SU-DHL-6 (cell line): Measurements from ENCODE around the gene B4GALNT4.

Experiments
- H2AFZ ChIP-seq: fragments of 200-600 bp; sonication (generic); 2 replicates; pipeline ENCODE4 v1.6.1; 2014; ENCODE audit warnings: low read depth, mild to moderate bottlenecking, moderate library complexity, mixed read lengths, antibody characterized with exemption, low read length; ENCODE audit not compliant: severe bottlenecking
- H3F3A ChIP-seq: fragments of 200-600 bp; shearing (Covaris generic); 2 replicates; pipeline ENCODE4 v1.6.0; 2016; ENCODE audit warnings: antibody characterized with exemption, mild to moderate bottlenecking; ENCODE audit not compliant: insufficient read depth
- H3K27ac ChIP-seq: fragments of 200-600 bp; sonication (generic); 2 replicates; pipeline ENCODE4 v1.5.1; 2016; ENCODE audit warnings: low read depth, mild to moderate bottlenecking, low read length, moderate library complexity, mixed read lengths
- H3K27me3 ChIP-seq: fragments of 200-600 bp; sonication (generic), shearing (Covaris generic); 2 replicates; pipeline ENCODE4 v1.6.0; 2014; ENCODE audit warnings: mild to moderate bottlenecking, low read length
- H3K36me3 ChIP-seq: fragments of 200-600 bp; sonication (generic); 2 replicates; pipeline ENCODE4 v1.6.1; 2014; ENCODE audit warnings: mild to moderate bottlenecking, low read length, mixed read lengths
- H3K4me2 ChIP-seq: fragments of 300-600, 200-600 bp; shearing (Covaris generic), sonication (generic); 2 replicates; pipeline ENCODE4 v1.6.0; 2014; ENCODE audit warnings: low read length, low read depth, mild to moderate bottlenecking; ENCODE audit not compliant: poor library complexity, severe bottlenecking
- H3K4me3 ChIP-seq: fragments of 200-600 bp; sonication (generic); 2 replicates; pipeline ENCODE4 v1.5.1; 2014; ENCODE audit warnings: antibody characterized with exemption, low read length, mild to moderate bottlenecking, mixed read lengths; ENCODE audit not compliant: insufficient read depth, poor library complexity, severe bottlenecking
- H3K79me2 ChIP-seq: fragments of 200-600 bp; sonication (generic); 2 replicates; pipeline ENCODE4 v1.6.1; 2014; ENCODE audit warnings: mild to moderate bottlenecking, low read length, moderate library complexity; ENCODE audit not compliant: insufficient read depth
- H3K9ac ChIP-seq: fragments of 200-600 bp; sonication (generic); 2 replicates; pipeline ENCODE4 v1.7.0; 2014; ENCODE audit warnings: mild to moderate bottlenecking, low read length
- H3K9me2 ChIP-seq: fragments of 200-600 bp; sonication (generic); replicated peaks from 2 replicates; pipeline ENCODE4 v1.6.1; 2014; ENCODE audit warnings: low read length; ENCODE audit not compliant: insufficient read depth
- H3K9me3 ChIP-seq: fragments of 200-600 bp; sonication (generic); 2 replicates; pipeline ENCODE4 v1.6.1; 2014; ENCODE audit warnings: low read length, mixed read lengths; ENCODE audit not compliant: insufficient read depth
- H4K20me1 ChIP-seq: fragments of 200-600 bp; sonication (generic); 2 replicates; pipeline ENCODE4 v1.6.1; 2014; ENCODE audit warnings: low read depth, mild to moderate bottlenecking, antibody characterized with exemption, low read length, moderate library complexity, mixed read lengths
- CTCF ChIP-seq: fragments of 200-600 bp; sonication (generic); IDR thresholded peaks from one replicate; pipeline ENCODE4 v1.5.1; 2017; ENCODE audit warnings: antibody characterized with exemption, mild to moderate bottlenecking, low read length, moderate library complexity; ENCODE audit not compliant: insufficient read depth, poor library complexity, severe bottlenecking
- EZH2phosphoT487 ChIP-seq: fragments of 200-600 bp; sonication (generic), shearing (Covaris generic); conservative IDR thresholded peaks from 2 replicates; pipeline ENCODE4 v1.6.1; 2018; ENCODE audit warnings: mild to moderate bottlenecking, antibody characterized with exemption, low read length, moderate library complexity, mixed read lengths

The B4GALNT4 gene

GRCh38 chr11:373716-374551, 4.6 kb downstream of the B4GALNT4 start:
- TF ChIP-seq CTCF (no peak), EZH2phosphoT487 (no peak)
- H3K27ac ChIP-seq: no peak overlapping the region
- H4K20me1 ChIP-seq: no peaks in the 10 kb centered on the region
- H3F3A ChIP-seq: no peaks in the 10 kb centered on the region
- H3K79me2 ChIP-seq: no peaks in the 10 kb centered on the region
- no peaks in the 10 kb centered on the region for H3K27me3 ChIP-seq
- H3K36me3 ChIP-seq: no peaks in the 10 kb centered on the region
- H3K9me2 ChIP-seq: no peaks in the 10 kb centered on the region
- H3K9ac ChIP-seq: no peak overlapping the region
- no peaks in the 10 kb centered on the region for H3K9me3 ChIP-seq
- H2AFZ ChIP-seq: no peak overlapping the region
- H3K4me2 ChIP-seq: no peak overlapping the region
- H3K4me3 ChIP-seq: no peak overlapping the region

- H2AFZ ChIP-seq: no peak overlapping the region
- no peak overlapping the region for H3K27ac ChIP-seq
Measured at GRCh38 chr11:375065-376025, 6.0 kb downstream of the B4GALNT4 start.

GRCh38 chr11:376531-377173, 7.4 kb downstream of the B4GALNT4 start:
- H3K27me3 ChIP-seq: no peaks in the 10 kb centered on the region
- no peak overlapping the region for H3K27ac ChIP-seq
- no peak overlapping the region for H3K4me2 ChIP-seq
- no peaks in the 10 kb centered on the region for H3K36me3 ChIP-seq
- H3F3A ChIP-seq: no peaks in the 10 kb centered on the region
- H3K4me3 ChIP-seq: no peak overlapping the region
- no peaks in the 10 kb centered on the region for H3K79me2 ChIP-seq
- no peak overlapping the region for H3K9ac ChIP-seq
- H4K20me1 ChIP-seq: no peaks in the 10 kb centered on the region
- H2AFZ ChIP-seq: no peak overlapping the region
- TF ChIP-seq EZH2phosphoT487 (no peak), CTCF (no peak)
- no peaks in the 10 kb centered on the region for H3K9me2 ChIP-seq
- H3K9me3 ChIP-seq: no peaks in the 10 kb centered on the region

More at GRCh38 chr11:375065-376025, 6.0 kb downstream of the B4GALNT4 start:
- Histone ChIP-seq H3K27me3 (no peaks in the 10 kb centered on the region), H3K79me2 (no peaks in the 10 kb centered on the region), H3K9ac (no peak overlapping the region), H3K4me2 (no peak overlapping the region), H3F3A (no peaks in the 10 kb centered on the region), H3K9me2 (no peaks in the 10 kb centered on the region), H4K20me1 (no peaks in the 10 kb centered on the region), H3K36me3 (no peaks in the 10 kb centered on the region), H3K4me3 (no peak overlapping the region), H3K9me3 (no peaks in the 10 kb centered on the region)
- TF ChIP-seq EZH2phosphoT487: no peak
- TF ChIP-seq CTCF: no peak
